Liver (tissue), 3 donors: ENCODE measurements around the gene KRT77.

Experiments
- CTCF ChIP-seq: fragments of 150-350 bp; IDR thresholded peaks from 2 replicates; pipeline ENCODE4 v1.5.1; 2017; ENCODE audit warnings: improper control_type of control experiment, low read depth, low read length; ENCODE audit not compliant: missing input control
- EGR1 ChIP-seq, 2 donors: IDR thresholded peaks; 2 replicates each; pipeline ENCODE4 v1.6.1; 2016 to 2018; ENCODE audit warnings: antibody characterized with exemption in 2 of 2, low read depth in 2 of 2
- FOXA1 ChIP-seq: IDR thresholded peaks from 2 replicates; pipeline ENCODE4 v1.6.1; 2016; ENCODE audit warnings: antibody characterized with exemption
- GABPA ChIP-seq, 2 donors: IDR thresholded peaks in 1 of 2; conservative IDR thresholded peaks in 1 of 2; 2 replicates each; pipeline ENCODE4 v1.6.1; 2016; ENCODE audit warnings: antibody characterized with exemption in 2 of 2, mild to moderate bottlenecking in 1 of 2, moderate library complexity in 1 of 2
- HNF4A ChIP-seq, 2 donors: conservative IDR thresholded peaks; 2 replicates each; pipeline ENCODE4 v1.6.1; 2016; ENCODE audit warnings: antibody characterized with exemption in 2 of 2, mild to moderate bottlenecking in 2 of 2
- HNF4G ChIP-seq: IDR thresholded peaks from 2 replicates; pipeline ENCODE4 v1.6.1; 2016; ENCODE audit warnings: antibody characterized with exemption
- JUND ChIP-seq, 2 donors: IDR thresholded peaks; 2 replicates each; pipeline ENCODE4 v1.6.1; 2016; ENCODE audit warnings: antibody characterized with exemption in 2 of 2
- MAX ChIP-seq: IDR thresholded peaks from 2 replicates; pipeline ENCODE4 v1.6.1; 2016; ENCODE audit warnings: antibody characterized with exemption
- RAD21 ChIP-seq, 2 donors: IDR thresholded peaks; 2 replicates each; pipeline ENCODE4 v1.6.1; 2016; ENCODE audit warnings: antibody characterized with exemption in 2 of 2, mild to moderate bottlenecking in 2 of 2
- REST ChIP-seq: IDR thresholded peaks from 2 replicates; pipeline ENCODE4 v1.6.1; 2016; ENCODE audit warnings: antibody characterized with exemption, mild to moderate bottlenecking
- SP1 ChIP-seq: IDR thresholded peaks from 2 replicates; pipeline ENCODE4 v1.6.1; 2018; ENCODE audit warnings: antibody characterized with exemption, mild to moderate bottlenecking
- TAF1 ChIP-seq: conservative IDR thresholded peaks from 2 replicates; pipeline ENCODE4 v1.6.1; 2016; ENCODE audit warnings: antibody characterized with exemption, mild to moderate bottlenecking
- YY1 ChIP-seq: IDR thresholded peaks from 2 replicates; pipeline ENCODE4 v1.6.1; 2016; ENCODE audit warnings: antibody characterized with exemption, mild to moderate bottlenecking
- ZBTB33 ChIP-seq: IDR thresholded peaks from 2 replicates; pipeline ENCODE4 v1.6.1; 2016; ENCODE audit warnings: antibody characterized with exemption
- donor health status: healthy.
- donor health status: healthy.

GRCh38 chr12:52735816-52736632 is 32.7 kb upstream of the KRT77 start:
- no peak for TF ChIP-seq SP1
- no peak for TF ChIP-seq CTCF
- TF ChIP-seq HNF4G = no peak
- TF ChIP-seq JUND (IDR thresholded peaks at IDR 0.05) = no peak
- TF ChIP-seq RAD21 (IDR thresholded peaks at IDR 0.05) = no peak
- TF ChIP-seq REST = no peak
- TF ChIP-seq TAF1 = no peak
- no peak for TF ChIP-seq YY1
- TF ChIP-seq MAX = no peak
- TF ChIP-seq EGR1 (IDR thresholded peaks at IDR 0.05; ENCODE audit: low read depth in 2 of 2) = no peak
- TF ChIP-seq HNF4A (conservative IDR thresholded peaks at IDR 0.05) = no peak
- no peak for TF ChIP-seq FOXA1
- TF ChIP-seq ZBTB33 = no peak
- TF ChIP-seq GABPA (IDR thresholded peaks at IDR 0.05 in 1 of 2, conservative IDR thresholded peaks at IDR 0.05 in 1 of 2) = no peak
